ENCODE data around the gene WFIKKN1.

The WFIKKN1 gene

GRCh38 chr16:615122-615521 is 15.7 kb upstream of the WFIKKN1 start:
- H3K4me2 ChIP-seq (ENCODE audit: low read length): no peak overlapping the region
- no peaks in the 10 kb centered on the region for H3K4me1 ChIP-seq (ENCODE audit: low read length)
- no peaks in the 10 kb centered on the region for H3K79me2 ChIP-seq (ENCODE audit: low read length)
- no peaks in the 10 kb centered on the region for H4K20me1 ChIP-seq (ENCODE audit: insufficient read depth, low read length)
- H3K27me3 ChIP-seq (ENCODE audit: low read depth, low read length): no peaks in the 10 kb centered on the region
- no peak overlapping the region for H3K9ac ChIP-seq (ENCODE audit: low read length)
- H3K4me3 ChIP-seq (ENCODE audit: low read length): no peak overlapping the region
- no peaks in the 10 kb centered on the region for H3K36me3 ChIP-seq (replicated peaks; ENCODE audit: low read depth, low read length)
- no peak overlapping the region for H3K27ac ChIP-seq (ENCODE audit: low read length)
- TF ChIP-seq EZH2phosphoT487 (IDR thresholded peaks at IDR 0.05; ENCODE audit: low read depth) (no peak), CTCF (IDR thresholded peaks at IDR 0.05; ENCODE audit: low read depth, low read length) (no peak)
- no peak overlapping the region for H2AFZ ChIP-seq (ENCODE audit: low read depth, low read length)
- H3K9me3 ChIP-seq (ENCODE audit: insufficient read depth, low read length): no peaks in the 10 kb centered on the region

DNA sequence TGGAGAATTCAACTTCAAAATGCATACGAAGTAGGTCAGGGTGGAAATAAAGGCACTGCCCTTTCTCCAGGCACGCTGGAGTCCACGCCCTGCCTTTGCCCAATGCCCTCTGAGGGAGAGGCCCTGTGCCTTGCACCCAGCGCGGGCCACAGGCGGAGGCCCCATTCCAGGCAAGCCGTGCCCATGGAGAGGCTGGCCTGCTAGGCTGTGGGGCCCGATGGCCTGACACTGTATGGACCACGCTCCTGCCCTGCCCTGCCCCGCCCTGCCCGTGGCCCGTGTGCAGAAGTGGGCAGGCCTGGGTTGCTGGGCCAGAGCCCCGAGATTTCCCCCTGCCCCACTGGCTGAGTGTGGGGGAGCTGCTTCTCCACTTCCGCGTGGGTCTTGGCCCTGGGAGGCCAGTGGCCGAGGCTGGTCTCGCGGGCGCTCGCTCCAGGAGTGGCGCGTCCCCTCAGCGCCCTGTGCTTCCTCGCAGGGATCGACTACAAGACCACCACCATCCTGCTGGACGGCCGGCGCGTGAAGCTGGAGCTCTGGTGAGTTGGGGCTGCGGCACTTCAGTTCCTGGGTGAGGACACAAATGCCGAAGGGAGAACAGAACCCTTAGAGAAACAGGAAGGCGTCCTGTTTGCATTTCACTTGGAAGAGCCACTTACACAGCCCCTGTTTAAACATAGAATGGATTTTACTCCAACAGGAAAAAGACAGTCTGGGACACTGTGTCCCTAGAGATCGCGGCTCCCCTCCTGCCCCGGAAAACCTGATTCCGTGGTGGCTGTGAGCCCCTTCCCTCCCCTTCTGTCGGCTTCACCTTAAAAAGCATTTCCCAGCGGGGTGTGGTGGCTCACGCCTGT is 13.8 kb upstream of the WFIKKN1 start:
- Histone ChIP-seq H3K79me2 (ENCODE audit: low read length) (no peaks in the 10 kb centered on the region), H3K36me3 (replicated peaks; ENCODE audit: low read depth, low read length) (no peaks in the 10 kb centered on the region), H3K4me2 (ENCODE audit: low read length) (no peak overlapping the region), H3K9me3 (ENCODE audit: insufficient read depth, low read length) (no peaks in the 10 kb centered on the region), H3K4me3 (ENCODE audit: low read length) (no peak overlapping the region), H2AFZ (ENCODE audit: low read depth, low read length) (no peak overlapping the region), H3K27me3 (ENCODE audit: low read depth, low read length) (no peaks in the 10 kb centered on the region), H4K20me1 (ENCODE audit: insufficient read depth, low read length) (no peaks in the 10 kb centered on the region), H3K27ac (ENCODE audit: low read length) (no peak overlapping the region), H3K4me1 (ENCODE audit: low read length) (no peaks in the 10 kb centered on the region), H3K9ac (ENCODE audit: low read length) (no peak overlapping the region)
- TF ChIP-seq EZH2phosphoT487 (IDR thresholded peaks at IDR 0.05; ENCODE audit: low read depth) (no peak), CTCF (IDR thresholded peaks at IDR 0.05; ENCODE audit: low read depth, low read length) (no peak)

- Histone ChIP-seq H4K20me1 (ENCODE audit: insufficient read depth, low read length) (no peaks in the 10 kb centered on the region), H3K9ac (ENCODE audit: low read length) (no peak overlapping the region), H3K4me3 (ENCODE audit: low read length) (no peak overlapping the region), H3K79me2 (ENCODE audit: low read length) (no peaks in the 10 kb centered on the region), H2AFZ (ENCODE audit: low read depth, low read length) (no peak overlapping the region), H3K9me3 (ENCODE audit: insufficient read depth, low read length) (no peaks in the 10 kb centered on the region), H3K4me1 (ENCODE audit: low read length) (no peaks in the 10 kb centered on the region), H3K36me3 (replicated peaks; ENCODE audit: low read depth, low read length) (no peaks in the 10 kb centered on the region), H3K27me3 (ENCODE audit: low read depth, low read length) (no peaks in the 10 kb centered on the region), H3K4me2 (ENCODE audit: low read length) (no peak overlapping the region), H3K27ac (ENCODE audit: low read length) (no peak overlapping the region)
- TF ChIP-seq EZH2phosphoT487 (IDR thresholded peaks at IDR 0.05; ENCODE audit: low read depth) (no peak), CTCF (IDR thresholded peaks at IDR 0.05; ENCODE audit: low read depth, low read length) (no peak)
These were observed 12.9 kb upstream of the WFIKKN1 start for GRCh38 chr16:617855-618254.

- no peaks in the 10 kb centered on the region for H3K79me2 ChIP-seq (ENCODE audit: low read length)
- H3K4me2 ChIP-seq (ENCODE audit: low read length): no peak overlapping the region
- no peaks in the 10 kb centered on the region for H3K36me3 ChIP-seq (replicated peaks; ENCODE audit: low read depth, low read length)
- no peaks in the 10 kb centered on the region for H4K20me1 ChIP-seq (ENCODE audit: insufficient read depth, low read length)
- H3K9ac ChIP-seq (ENCODE audit: low read length): no peak overlapping the region
- no peaks in the 10 kb centered on the region for H3K4me1 ChIP-seq (ENCODE audit: low read length)
- no peak overlapping the region for H2AFZ ChIP-seq (ENCODE audit: low read depth, low read length)
- no peak overlapping the region for H3K27ac ChIP-seq (ENCODE audit: low read length)
- no peak for TF ChIP-seq CTCF (IDR thresholded peaks at IDR 0.05; ENCODE audit: low read depth, low read length)
- TF ChIP-seq EZH2phosphoT487 (IDR thresholded peaks at IDR 0.05; ENCODE audit: low read depth): no peak
- no peaks in the 10 kb centered on the region for H3K9me3 ChIP-seq (ENCODE audit: insufficient read depth, low read length)
- no peak overlapping the region for H3K4me3 ChIP-seq (ENCODE audit: low read length)
- no peaks in the 10 kb centered on the region for H3K27me3 ChIP-seq (ENCODE audit: low read depth, low read length)
These were observed 11.2 kb upstream of the WFIKKN1 start for GRCh38 chr16:619476-620100.
